ENCODE measurements around the gene RALGPS1. TPM values are rescaled to one million over a fixed set of nuclear protein-coding genes. Genes with fewer than 3 reads are reported as not detected.
A peak's percentile ranks its signal among the peaks of the same experiment; 100 is the strongest.

The RALGPS1 gene
- total and polyA plus RNA-seq, 2 of the 13 experiments (the other 11 are each of a cell fraction or from before 2014, with no cell fraction given): 3.7 to 6.5 TPM

DNA sequence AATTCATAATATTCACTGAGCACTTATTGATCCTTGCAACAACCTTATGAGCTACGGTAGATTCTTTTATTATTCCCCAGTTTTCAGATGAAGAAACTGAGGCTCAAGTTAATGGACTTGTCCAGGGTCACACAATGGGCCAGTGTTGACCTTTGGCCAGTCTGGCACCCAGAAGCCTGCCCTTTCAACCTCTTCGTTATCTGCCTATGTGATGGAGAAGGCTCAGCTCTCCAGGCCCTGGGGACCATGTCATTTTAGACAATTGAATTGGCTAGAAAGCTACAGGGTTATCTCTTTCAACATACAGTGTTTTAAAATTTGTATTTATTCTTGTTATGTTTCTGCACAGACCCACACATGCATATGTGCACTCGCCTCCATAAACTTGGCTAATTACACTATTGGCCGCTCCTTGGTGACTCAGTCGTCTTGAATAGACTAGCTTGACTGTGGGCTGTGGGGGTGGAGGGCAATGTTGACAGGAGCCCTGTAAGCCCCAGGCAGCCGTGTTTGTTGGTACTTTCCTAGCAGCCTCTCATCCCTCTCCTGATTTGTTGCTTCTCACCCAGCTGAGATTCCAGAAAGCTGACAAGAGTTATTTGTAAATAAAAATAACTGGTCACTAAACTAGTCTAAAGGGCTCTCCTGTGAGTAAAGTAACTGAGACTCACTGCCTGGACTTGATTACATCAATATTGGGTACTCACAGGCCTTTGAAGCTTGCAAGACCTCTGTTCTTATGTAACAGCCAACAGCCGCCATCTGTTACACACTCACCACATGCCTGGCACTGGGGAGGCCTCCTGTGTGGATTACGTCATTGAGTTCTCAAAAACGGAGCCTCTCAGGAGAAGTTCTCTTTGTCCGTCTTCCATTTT is 216.3 kb downstream of the RALGPS1 start (continued):
- TF ChIP-seq FOXA3 (CRISPR knock-in tag; IDR thresholded peaks at IDR 0.05) (peak; percentile 19; the same call in 1 of the 2 replicates), SALL1 (CRISPR knock-in tag; IDR thresholded peaks at IDR 0.05) (peak; percentile 33; the same call in 1 of the 2 replicates), ZNF816 (CRISPR knock-in tag; IDR thresholded peaks at IDR 0.05; ENCODE audit: borderline replicate concordance) (0 out of 2 replicates have a peak, but pooled peaks have one; percentile 18), ZNF670 (CRISPR knock-in tag; IDR thresholded peaks at IDR 0.05; ENCODE audit: borderline replicate concordance) (0 out of 2 replicates have a peak, but pooled peaks have one; percentile 27), HNF4G (IDR thresholded peaks at IDR 0.05; ENCODE audit: borderline replicate concordance, low read depth, low read length) (no peak), HNF4G (CRISPR knock-in tag; IDR thresholded peaks at IDR 0.05; ENCODE audit: borderline replicate concordance, low read depth) (no peak), TCF7 (IDR thresholded peaks at IDR 0.05; ENCODE audit: low read depth) (peak; percentile 32; the same call in 1 of the 2 replicates), ZNF614 (CRISPR knock-in tag; IDR thresholded peaks at IDR 0.05; ENCODE audit: borderline replicate concordance) (no peak), RFXANK (CRISPR knock-in tag; IDR thresholded peaks at IDR 0.05) (no peak), PAX8 (CRISPR knock-in tag; IDR thresholded peaks at IDR 0.05; ENCODE audit: borderline replicate concordance) (no peak), DNMT1 (CRISPR knock-in tag; IDR thresholded peaks at IDR 0.05) (no peak), ZNF629 (CRISPR knock-in tag; conservative IDR thresholded peaks at IDR 0.05) (0 out of 2 replicates have a peak, but pooled peaks have one; percentile 7), ZMYM4 (CRISPR knock-in tag; IDR thresholded peaks at IDR 0.05) (peak; percentile 25; the same call in 1 of the 2 replicates), MTF1 (CRISPR knock-in tag; IDR thresholded peaks at IDR 0.05) (no peak), ZNF644 (CRISPR knock-in tag; IDR thresholded peaks at IDR 0.05; ENCODE audit: low read depth) (peak; percentile 71; the same call in 1 of the 2 replicates), ZFP36L1 (CRISPR knock-in tag; IDR thresholded peaks at IDR 0.05) (0 out of 2 replicates have a peak, but pooled peaks have one; percentile 31), ZBTB21 (CRISPR knock-in tag; IDR thresholded peaks at IDR 0.05) (peak; percentile 35; the same call in 1 of the 2 replicates), FOSL2 (CRISPR knock-in tag; IDR thresholded peaks at IDR 0.05) (peak; percentile 22)
- TF ChIP-seq, protein P1, sequence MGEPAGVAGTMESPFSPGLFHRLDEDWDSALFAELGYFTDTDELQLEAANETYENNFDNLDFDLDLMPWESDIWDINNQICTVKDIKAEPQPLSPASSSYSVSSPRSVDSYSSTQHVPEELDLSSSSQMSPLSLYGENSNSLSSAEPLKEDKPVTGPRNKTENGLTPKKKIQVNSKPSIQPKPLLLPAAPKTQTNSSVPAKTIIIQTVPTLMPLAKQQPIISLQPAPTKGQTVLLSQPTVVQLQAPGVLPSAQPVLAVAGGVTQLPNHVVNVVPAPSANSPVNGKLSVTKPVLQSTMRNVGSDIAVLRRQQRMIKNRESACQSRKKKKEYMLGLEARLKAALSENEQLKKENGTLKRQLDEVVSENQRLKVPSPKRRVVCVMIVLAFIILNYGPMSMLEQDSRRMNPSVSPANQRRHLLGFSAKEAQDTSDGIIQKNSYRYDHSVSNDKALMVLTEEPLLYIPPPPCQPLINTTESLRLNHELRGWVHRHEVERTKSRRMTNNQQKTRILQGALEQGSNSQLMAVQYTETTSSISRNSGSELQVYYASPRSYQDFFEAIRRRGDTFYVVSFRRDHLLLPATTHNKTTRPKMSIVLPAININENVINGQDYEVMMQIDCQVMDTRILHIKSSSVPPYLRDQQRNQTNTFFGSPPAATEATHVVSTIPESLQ (CRISPR knock-in tag; conservative IDR thresholded peaks at IDR 0.05): no peak
- TF ChIP-seq, protein P2, sequence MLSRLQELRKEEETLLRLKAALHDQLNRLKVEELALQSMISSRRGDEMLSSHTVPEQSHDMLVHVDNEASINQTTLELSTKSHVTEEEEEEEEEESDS (CRISPR knock-in tag; IDR thresholded peaks at IDR 0.05; ENCODE audit: borderline replicate concordance): no peak
- TF ChIP-seq, protein P3, sequence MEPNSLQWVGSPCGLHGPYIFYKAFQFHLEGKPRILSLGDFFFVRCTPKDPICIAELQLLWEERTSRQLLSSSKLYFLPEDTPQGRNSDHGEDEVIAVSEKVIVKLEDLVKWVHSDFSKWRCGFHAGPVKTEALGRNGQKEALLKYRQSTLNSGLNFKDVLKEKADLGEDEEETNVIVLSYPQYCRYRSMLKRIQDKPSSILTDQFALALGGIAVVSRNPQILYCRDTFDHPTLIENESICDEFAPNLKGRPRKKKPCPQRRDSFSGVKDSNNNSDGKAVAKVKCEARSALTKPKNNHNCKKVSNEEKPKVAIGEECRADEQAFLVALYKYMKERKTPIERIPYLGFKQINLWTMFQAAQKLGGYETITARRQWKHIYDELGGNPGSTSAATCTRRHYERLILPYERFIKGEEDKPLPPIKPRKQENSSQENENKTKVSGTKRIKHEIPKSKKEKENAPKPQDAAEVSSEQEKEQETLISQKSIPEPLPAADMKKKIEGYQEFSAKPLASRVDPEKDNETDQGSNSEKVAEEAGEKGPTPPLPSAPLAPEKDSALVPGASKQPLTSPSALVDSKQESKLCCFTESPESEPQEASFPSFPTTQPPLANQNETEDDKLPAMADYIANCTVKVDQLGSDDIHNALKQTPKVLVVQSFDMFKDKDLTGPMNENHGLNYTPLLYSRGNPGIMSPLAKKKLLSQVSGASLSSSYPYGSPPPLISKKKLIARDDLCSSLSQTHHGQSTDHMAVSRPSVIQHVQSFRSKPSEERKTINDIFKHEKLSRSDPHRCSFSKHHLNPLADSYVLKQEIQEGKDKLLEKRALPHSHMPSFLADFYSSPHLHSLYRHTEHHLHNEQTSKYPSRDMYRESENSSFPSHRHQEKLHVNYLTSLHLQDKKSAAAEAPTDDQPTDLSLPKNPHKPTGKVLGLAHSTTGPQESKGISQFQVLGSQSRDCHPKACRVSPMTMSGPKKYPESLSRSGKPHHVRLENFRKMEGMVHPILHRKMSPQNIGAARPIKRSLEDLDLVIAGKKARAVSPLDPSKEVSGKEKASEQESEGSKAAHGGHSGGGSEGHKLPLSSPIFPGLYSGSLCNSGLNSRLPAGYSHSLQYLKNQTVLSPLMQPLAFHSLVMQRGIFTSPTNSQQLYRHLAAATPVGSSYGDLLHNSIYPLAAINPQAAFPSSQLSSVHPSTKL (CRISPR knock-in tag; IDR thresholded peaks at IDR 0.05): peak; percentile 38; the same call in 1 of the 2 replicates
- TF ChIP-seq, protein P4, sequence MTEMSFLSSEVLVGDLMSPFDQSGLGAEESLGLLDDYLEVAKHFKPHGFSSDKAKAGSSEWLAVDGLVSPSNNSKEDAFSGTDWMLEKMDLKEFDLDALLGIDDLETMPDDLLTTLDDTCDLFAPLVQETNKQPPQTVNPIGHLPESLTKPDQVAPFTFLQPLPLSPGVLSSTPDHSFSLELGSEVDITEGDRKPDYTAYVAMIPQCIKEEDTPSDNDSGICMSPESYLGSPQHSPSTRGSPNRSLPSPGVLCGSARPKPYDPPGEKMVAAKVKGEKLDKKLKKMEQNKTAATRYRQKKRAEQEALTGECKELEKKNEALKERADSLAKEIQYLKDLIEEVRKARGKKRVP (CRISPR knock-in tag; IDR thresholded peaks at IDR 0.05): peak in 1 of 2 experiments; percentile 74; a peak in 1 of 4 replicates

Measured in HepG2 (cell line).